Small intestine (tissue), 7 donors: ENCODE results near the gene GOPC. TPM values are rescaled to one million over a fixed set of nuclear protein-coding genes. Genes with fewer than 3 reads are reported as not detected.

Source experiments
- DNase-seq, 2 donors: peaks; one replicate each; pipeline versions ENCODE4 v3.0.0 to v3.0.0-alpha.2; 2013
- FAIRE-seq: peaks from 2 replicates; lab custom pipeline; 2012; peaks lifted over from hg19 to GRCh38; lab: Jason Lieb, UNC
- H3K27ac ChIP-seq, 3 donors: one replicate each; pipeline ENCODE4 v1.5.1; 2013; ENCODE audit warnings: low read length in 2 of 3, mild to moderate bottlenecking in 2 of 3, control low read depth in 1 of 3, inconsistent platforms in 1 of 3, low read depth in 1 of 3, moderate library complexity in 1 of 3
- H3K27me3 ChIP-seq, 3 donors: one replicate each; pipeline ENCODE4 v1.6.1; 2013; ENCODE audit warnings: low read length in 3 of 3, inconsistent platforms in 1 of 3; ENCODE audit not compliant: control insufficient read depth in 3 of 3, insufficient read depth in 3 of 3
- H3K36me3 ChIP-seq, 3 donors: one replicate each; pipeline ENCODE4 v1.6.1; 2013; ENCODE audit warnings: low read length in 3 of 3, inconsistent platforms in 1 of 3, low read depth in 1 of 3, mild to moderate bottlenecking in 1 of 3, moderate library complexity in 1 of 3; ENCODE audit not compliant: control insufficient read depth in 3 of 3, insufficient read depth in 2 of 3
- H3K4me1 ChIP-seq, 3 donors: one replicate each; pipeline ENCODE4 v1.6.1; 2013; ENCODE audit warnings: low read length in 2 of 3, inconsistent platforms in 1 of 3, low read depth in 1 of 3, mild to moderate bottlenecking in 1 of 3, moderate library complexity in 1 of 3; ENCODE audit not compliant: control insufficient read depth in 3 of 3, insufficient read depth in 2 of 3
- H3K4me3 ChIP-seq, 3 donors: one replicate each; pipeline ENCODE4 v1.5.1; 2013; ENCODE audit warnings: low read length in 3 of 3, control low read depth in 1 of 3, inconsistent platforms in 1 of 3, low read depth in 1 of 3, mild to moderate bottlenecking in 1 of 3, moderate library complexity in 1 of 3
- H3K9me3 ChIP-seq, 2 donors: one replicate each; pipeline ENCODE4 v1.6.1; 2013; ENCODE audit warnings: low read depth in 1 of 2, low read length in 1 of 2; ENCODE audit not compliant: control insufficient read depth in 2 of 2, insufficient read depth in 1 of 2
- WGBS, 3 donors: extraction: QIAGEN DNeasy Blood & Tissue Kit; methylation state at CpG; one replicate each; pipeline ENCODE4 v1.1.7; 2013; 5-methylcytosine and 5-hydroxymethylcytosine counted together
- polyA plus RNA-seq, 4 donors: library from polyadenylated mRNA; stranded (reverse) in 3 of 4; unstranded in 1 of 4; fragments of 200-250 nt in 3 of 4; fragments of 120-200 nt in 1 of 4; gene quantifications; one replicate each; pipeline versions ENCODE4 v1.2.1 to v1.2.3, GENCODE V29; 2013
- donor health status: healthy with polysubstance abuse.
- donor health status: control.
- donor health status: control.
- donor health status: Bipolar disorder and iron deficiency.
- donor health status: healthy.

The GOPC gene
- polyA plus RNA-seq, 4 donors: 7.6 to 44.1 (median 11.8) TPM

GRCh38 chr6:117550618-117551242 lies 51.6 kb downstream of the GOPC start:
- DNase-seq (no peak), FAIRE-seq (no peak)
- Histone ChIP-seq H3K36me3 (peaks cover 0 to 16% (median 0%) of the 10 kb centered on the region in 3 donors), H3K9me3 (no peaks in the 10 kb centered on the region), H3K27ac (no peak overlapping the region), H3K4me3 (no peak overlapping the region), H3K4me1 (peaks cover 0 to 2% (median 0%) of the 10 kb centered on the region in 3 donors), H3K27me3 (no peaks in the 10 kb centered on the region)
- 67 to 83% (median 71%) methylated on average over 2 of the region's 2 CpGs for WGBS, 3 donors

GRCh38 chr6:117550078-117550600 lies 52.2 kb downstream of the GOPC start:
- Histone ChIP-seq H3K4me3 (no peak overlapping the region), H3K27ac (no peak overlapping the region), H3K4me1 (peaks cover 0 to 2% (median 0%) of the 10 kb centered on the region in 3 donors), H3K27me3 (no peaks in the 10 kb centered on the region), H3K36me3 (peaks cover 0 to 17% (median 0%) of the 10 kb centered on the region in 3 donors), H3K9me3 (no peaks in the 10 kb centered on the region)
- no peak for FAIRE-seq
- DNase-seq: no peak
- 90 to 94% (median 91%) methylated on average over 3 of the region's 3 CpGs for WGBS, 3 donors

GRCh38 chr6:117549611-117550010 lies 52.7 kb downstream of the GOPC start:
- peak in 1 of 2 donors; percentile 50 for DNase-seq
- H3K36me3 ChIP-seq: peaks cover 0 to 23% (median 0%) of the 10 kb centered on the region in 3 donors
- FAIRE-seq: no peak
- H3K27me3 ChIP-seq: no peaks in the 10 kb centered on the region
- H3K4me1 ChIP-seq: peaks cover 0 to 2% (median 0%) of the 10 kb centered on the region in 3 donors
- H3K27ac ChIP-seq: no peak overlapping the region
- 75 to 91% (median 86%) methylated on average over 4 of the region's 4 CpGs for WGBS, 3 donors
- no peak overlapping the region for H3K4me3 ChIP-seq
- H3K9me3 ChIP-seq: no peaks in the 10 kb centered on the region

GRCh38 chr6:117548797-117549301 lies 53.5 kb downstream of the GOPC start:
- FAIRE-seq (no peak), DNase-seq (no peak)
- Histone ChIP-seq H3K4me3 (no peak overlapping the region), H3K4me1 (peaks cover 0 to 2% (median 0%) of the 10 kb centered on the region in 3 donors), H3K27me3 (no peaks in the 10 kb centered on the region), H3K27ac (peak overlapping the region in 2 of 3 donors; percentile 1 to 59), H3K36me3 (peaks cover 0 to 23% (median 0%) of the 10 kb centered on the region in 3 donors), H3K9me3 (no peaks in the 10 kb centered on the region)
- WGBS, 3 donors: 74 to 82% (median 74%) methylated on average over 8 of the region's 8 CpGs

- Histone ChIP-seq H3K9me3 (no peaks in the 10 kb centered on the region), H3K27me3 (no peaks in the 10 kb centered on the region), H3K4me3 (peak overlapping the region in 2 of 3 donors; percentile 15 to 26), H3K27ac (peak overlapping the region in 2 of 3 donors; percentile 14 to 78), H3K4me1 (peaks cover 0 to 2% (median 0%) of the 10 kb centered on the region in 3 donors), H3K36me3 (peaks cover 0 to 23% (median 0%) of the 10 kb centered on the region in 3 donors)
- no peak for FAIRE-seq
- DNase-seq: peak in 1 of 2 donors; percentile 31
- 55 to 84% (median 66%) methylated on average over 64 of the region's 64 CpGs for WGBS, 3 donors
Measured at GRCh38 chr6:117547688-117548621, 54.4 kb downstream of the GOPC start.

GRCh38 chr6:117546674-117547073 lies 55.6 kb downstream of the GOPC start:
- Histone ChIP-seq H3K27ac (no peak overlapping the region), H3K4me1 (peaks cover 0 to 2% (median 0%) of the 10 kb centered on the region in 3 donors), H3K4me3 (no peak overlapping the region), H3K9me3 (no peaks in the 10 kb centered on the region), H3K36me3 (peaks cover 0 to 23% (median 0%) of the 10 kb centered on the region in 3 donors), H3K27me3 (no peaks in the 10 kb centered on the region)
- WGBS, 3 donors: 84 to 89% (median 88%) methylated on average over 5 of the region's 5 CpGs
- DNase-seq: no peak
- no peak for FAIRE-seq

GRCh38 chr6:117545161-117545595 lies 57.1 kb downstream of the GOPC start:
- Histone ChIP-seq H3K4me1 (peaks cover 0 to 2% (median 0%) of the 10 kb centered on the region in 3 donors), H3K27me3 (no peaks in the 10 kb centered on the region), H3K9me3 (no peaks in the 10 kb centered on the region), H3K4me3 (no peak overlapping the region), H3K36me3 (peaks cover 0 to 26% (median 0%) of the 10 kb centered on the region in 3 donors), H3K27ac (no peak overlapping the region)
- FAIRE-seq: no peak
- WGBS, 3 donors: 79 to 95% (median 93%) methylated on average over 4 of the region's 4 CpGs
- peak; percentile 32 to 35 for DNase-seq

- Histone ChIP-seq H3K9me3 (no peaks in the 10 kb centered on the region), H3K27ac (no peak overlapping the region), H3K4me1 (peaks cover 0 to 2% (median 0%) of the 10 kb centered on the region in 3 donors), H3K27me3 (no peaks in the 10 kb centered on the region), H3K4me3 (no peak overlapping the region), H3K36me3 (peaks cover 0 to 26% (median 0%) of the 10 kb centered on the region in 3 donors)
- WGBS, 3 donors: 65 to 70% (median 66%) methylated on average over 3 of the region's 3 CpGs
- FAIRE-seq (no peak), DNase-seq (no peak)
Measured at GRCh38 chr6:117544716-117545115, 57.6 kb downstream of the GOPC start.
